Measurements from ENCODE around the gene NBEA. TPM values are rescaled to one million over a fixed set of nuclear protein-coding genes. Genes with fewer than 3 reads are reported as not detected.
A peak's percentile ranks its signal among the peaks of the same experiment; 100 is the strongest.

NBEA gene
- total and polyA plus RNA-seq, 2 experiments from 2014 or later, result 9.1 to 29.1 TPM

GRCh38 chr13:35711909-35712308, 769.8 kb downstream of the NBEA start (continued):
- TF ChIP-seq STAT1 (IDR thresholded peaks at IDR 0.05; ENCODE audit: unreplicated experiment) (no peak), CTCF (conservative IDR thresholded peaks at IDR 0.05; ENCODE audit: low read depth in 2 of 2) (no peak), JUNB (IDR thresholded peaks at IDR 0.05; ENCODE audit: unreplicated experiment) (no peak), ETS1 (IDR thresholded peaks at IDR 0.05) (no peak), ZNF331 (CRISPR knock-in tag; IDR thresholded peaks at IDR 0.05; ENCODE audit: low read depth) (no peak)

GRCh38 chr13:35712907-35713761, 771.1 kb downstream of the NBEA start:
- Histone ChIP-seq H3K79me2 (replicated peaks; ENCODE audit: insufficient read depth) (no peaks in the 10 kb centered on the region), H3K36me3 (ENCODE audit: insufficient read depth) (no peaks in the 10 kb centered on the region), H2AFZ (peak overlapping the region; percentile 60; the same call in 1 of the 2 replicates), H3K4me2 (0 out of 2 replicates have a peak overlapping the region, but pooled peaks have one; percentile 2), H4K20me1 (replicated peaks; ENCODE audit: insufficient read depth) (no peaks in the 10 kb centered on the region), H3K4me3 (no peak overlapping the region), H3K4me1 (ENCODE audit: insufficient read depth) (no peaks in the 10 kb centered on the region), H3K27me3 (ENCODE audit: insufficient read depth) (no peaks in the 10 kb centered on the region), H3K9me2 (ENCODE audit: insufficient read depth) (0 out of 2 replicates have a peak, but pooled peaks cover 11% of the 10 kb centered on the region), H3F3A (replicated peaks; ENCODE audit: low read depth) (no peaks in the 10 kb centered on the region), H3K27ac (ENCODE audit: low read depth) (no peak overlapping the region)
- ATAC-seq, result peak; percentile 44
- Mint-ChIP-seq H3K9me3 (no peaks in the 10 kb centered on the region), H3K27me3 (ENCODE audit: insufficient read depth, low read depth, poor library complexity) (peaks cover 7% of the 10 kb centered on the region), H3K4me1 (peaks cover 14% of the 10 kb centered on the region), H3K27ac (no peak overlapping the region), H3K4me3 (no peak overlapping the region), H3K36me3 (ENCODE audit: low read depth) (no peaks in the 10 kb centered on the region)
- peak; percentile 29 for DNase-seq (ENCODE audit: low spot score)
- TF ChIP-seq ZNF331 (CRISPR knock-in tag; IDR thresholded peaks at IDR 0.05; ENCODE audit: low read depth), result no peak
- no peak for TF ChIP-seq CTCF (conservative IDR thresholded peaks at IDR 0.05; ENCODE audit: low read depth in 2 of 2)
- no peak for TF ChIP-seq ZNF114 (CRISPR knock-in tag; IDR thresholded peaks at IDR 0.05)
- TF ChIP-seq POLR2AphosphoS5 (IDR thresholded peaks at IDR 0.05; ENCODE audit: low read depth), result no peak
- TF ChIP-seq JUNB (IDR thresholded peaks at IDR 0.05; ENCODE audit: unreplicated experiment), result no peak
- TF ChIP-seq NANOG (IDR thresholded peaks at IDR 0.05; ENCODE audit: borderline replicate concordance), result no peak
- no peak for TF ChIP-seq CREB1 (CRISPR knock-in tag; IDR thresholded peaks at IDR 0.05; ENCODE audit: low read depth)
- TF ChIP-seq ETS1 (IDR thresholded peaks at IDR 0.05), result no peak
- no peak for TF ChIP-seq REST (IDR thresholded peaks at IDR 0.05; ENCODE audit: unreplicated experiment)
- TF ChIP-seq EZH2phosphoT487 (IDR thresholded peaks at IDR 0.05; ENCODE audit: unreplicated experiment), result no peak
- TF ChIP-seq EZH2 (IDR thresholded peaks at IDR 0.05; ENCODE audit: low read depth, unreplicated experiment), result no peak
- no peak for TF ChIP-seq STAT1 (IDR thresholded peaks at IDR 0.05; ENCODE audit: unreplicated experiment)

Data from GM23338 (cell line).